Right lung (tissue), 10 donors: Measurements from ENCODE around the gene GPC5. TPM values are rescaled to one million over a fixed set of nuclear protein-coding genes. Genes with fewer than 3 reads are reported as not detected.
"Not testable (repeated sequence)": the region's sequence is repeated elsewhere in the genome, so short reads cannot be mapped to it uniquely, and the experiment has no call there.

ENCODE experiments used
- DNase-seq, 2 donors: peaks; one replicate each; pipeline ENCODE4 v3.0.0-alpha.2; 2013
- long read RNA-seq, 8 donors: transcript quantifications; one replicate each; lab custom pipeline, GENCODE V29; 2026
- polyA plus RNA-seq, 5 donors: library from polyadenylated mRNA; unstranded; fragments of 120-200 nt; gene quantifications; one replicate each; pipeline versions ENCODE4 v1.2.1 to v1.2.3, GENCODE V29; 2013; ENCODE audit warnings: inconsistent platforms in 1 of 5, low replicate concordance in 1 of 5; ENCODE audit not compliant: insufficient read length in 5 of 5, insufficient read depth in 1 of 5

The GPC5 gene
- polyA plus RNA-seq, result 10 to 100 TPM in 4 of 5 donors, 1 to 10 TPM in 1; 9.2 to 17.3 (median 14.9) TPM
- long read RNA-seq, donor 1, partial matches to known transcripts, result 0 of 1 reads
- long read RNA-seq, donor 1, other reads (novel, unspliced or antisense), result 0 of 1 reads
- long read RNA-seq, donor 2, partial matches to known transcripts, result 0 of 1 reads
- long read RNA-seq, donor 2, other reads (novel, unspliced or antisense), result 0 of 1 reads
- long read RNA-seq, donor 3, result 0 reads
- long read RNA-seq, donor 4, partial matches to known transcripts, result 7 of 7 reads
- long read RNA-seq, donor 4, other reads (novel, unspliced or antisense), result 0 of 7 reads
- long read RNA-seq, donor 5, partial matches to known transcripts, result 5 of 5 reads
- long read RNA-seq, donor 5, other reads (novel, unspliced or antisense), result 0 of 5 reads
- long read RNA-seq, donor 6, partial matches to known transcripts, result 6 of 7 reads
- long read RNA-seq, donor 6, other reads (novel, unspliced or antisense), result 0 of 7 reads
- long read RNA-seq, donor 7, result 0 reads
- long read RNA-seq, donor 8, partial matches to known transcripts, result 0 of 1 reads
- long read RNA-seq, donor 8, other reads (novel, unspliced or antisense), result 0 of 1 reads

GRCh38 chr13:91398413-91399188 lies at the start of gene GPC5:
Gene GPC5, plus strand, starts transcription at chr13:91398621.
- peak; percentile 60 to 67 for DNase-seq

GRCh38 chr13:91348906-91349435 lies 49.5 kb upstream of the GPC5 start:
- DNase-seq, result peak; percentile 91 to 92

- no peak for DNase-seq
These were observed 48.2 kb upstream of the GPC5 start for GRCh38 chr13:91349992-91350911.

- no peak for DNase-seq
These were observed 47.3 kb upstream of the GPC5 start for GRCh38 chr13:91351123-91351522.

- no peak for DNase-seq
These were observed 46.4 kb upstream of the GPC5 start for GRCh38 chr13:91351980-91352379.

- DNase-seq, result not testable (repeated sequence)
These were observed 45.5 kb upstream of the GPC5 start for GRCh38 chr13:91352891-91353290.

- no peak for DNase-seq
These were observed 44.9 kb upstream of the GPC5 start for GRCh38 chr13:91353494-91353893.

GRCh38 chr13:91355099-91355825 lies 43.2 kb upstream of the GPC5 start:
- no peak for DNase-seq

GRCh38 chr13:91355826-91356710 lies 42.4 kb upstream of the GPC5 start:
- DNase-seq, result no peak

GRCh38 chr13:91356919-91357612 lies 41.4 kb upstream of the GPC5 start:
- no peak for DNase-seq

GRCh38 chr13:91357613-91358386 lies 40.6 kb upstream of the GPC5 start:
- DNase-seq, result no peak

GRCh38 chr13:91358387-91358782 lies 40.0 kb upstream of the GPC5 start:
- DNase-seq, result no peak

GRCh38 chr13:91359111-91359510 lies 39.3 kb upstream of the GPC5 start:
- DNase-seq, result no peak

- no peak for DNase-seq
These were observed 38.8 kb upstream of the GPC5 start for GRCh38 chr13:91359631-91360030.

- DNase-seq, result no peak
These were observed 38.1 kb upstream of the GPC5 start for GRCh38 chr13:91360246-91360751.

GRCh38 chr13:91361755-91362271 lies 36.6 kb upstream of the GPC5 start:
- no peak for DNase-seq

- no peak for DNase-seq
These were observed 35.5 kb upstream of the GPC5 start for GRCh38 chr13:91362908-91363307.
